ENCODE results near the gene BCORL1.

Gene BCORL1

DNA sequence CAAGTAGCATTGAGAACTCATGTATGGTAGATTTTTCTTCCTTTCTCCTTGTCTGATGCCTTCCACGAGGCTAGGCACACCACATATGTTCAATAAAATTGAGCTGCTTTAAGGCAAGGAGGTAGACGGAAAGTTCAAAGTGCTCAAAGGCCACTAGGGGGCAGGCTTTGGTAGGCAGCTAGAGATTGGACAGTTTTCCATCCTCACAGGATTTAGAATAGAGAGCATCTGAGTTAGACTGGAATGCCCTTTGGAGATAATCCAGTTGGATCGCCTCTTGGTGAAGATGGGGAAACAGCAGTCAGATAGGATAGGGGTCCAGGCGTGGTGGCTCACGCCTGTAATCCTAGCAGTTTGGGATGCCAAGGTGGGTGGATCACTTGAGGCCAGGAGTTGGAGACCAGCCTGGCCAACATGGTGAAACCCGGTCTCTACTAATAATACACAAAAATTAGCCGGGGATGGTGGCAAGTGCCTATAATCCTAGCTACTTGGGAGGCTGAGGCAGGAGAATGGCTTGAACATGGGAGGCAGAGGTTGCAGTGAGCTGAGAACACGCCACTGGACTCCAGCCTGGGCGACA lies 97.5 kb downstream of the BCORL1 start:
- Histone ChIP-seq H3K4me1 (ENCODE audit: control insufficient read depth, insufficient read depth, low read length) (no peaks in the 10 kb centered on the region), H3K27ac (ENCODE audit: insufficient read depth, low read depth, low read length, poor library complexity, severe bottlenecking) (no peak overlapping the region), H3K4me3 (ENCODE audit: insufficient read depth, low read depth, low read length) (no peak overlapping the region), H3K9me3 (ENCODE audit: control insufficient read depth, low read length) (no peaks in the 10 kb centered on the region), H3K27me3 (ENCODE audit: control insufficient read depth, insufficient read depth, low read length, poor library complexity, severe bottlenecking) (no peaks in the 10 kb centered on the region), H3K36me3 (ENCODE audit: control insufficient read depth, insufficient read depth, low read length) (no peaks in the 10 kb centered on the region)
- 37 to 52% methylated on average over 7 to 9 of the region's 9 CpGs for WGBS, 2 experiments

DNA sequence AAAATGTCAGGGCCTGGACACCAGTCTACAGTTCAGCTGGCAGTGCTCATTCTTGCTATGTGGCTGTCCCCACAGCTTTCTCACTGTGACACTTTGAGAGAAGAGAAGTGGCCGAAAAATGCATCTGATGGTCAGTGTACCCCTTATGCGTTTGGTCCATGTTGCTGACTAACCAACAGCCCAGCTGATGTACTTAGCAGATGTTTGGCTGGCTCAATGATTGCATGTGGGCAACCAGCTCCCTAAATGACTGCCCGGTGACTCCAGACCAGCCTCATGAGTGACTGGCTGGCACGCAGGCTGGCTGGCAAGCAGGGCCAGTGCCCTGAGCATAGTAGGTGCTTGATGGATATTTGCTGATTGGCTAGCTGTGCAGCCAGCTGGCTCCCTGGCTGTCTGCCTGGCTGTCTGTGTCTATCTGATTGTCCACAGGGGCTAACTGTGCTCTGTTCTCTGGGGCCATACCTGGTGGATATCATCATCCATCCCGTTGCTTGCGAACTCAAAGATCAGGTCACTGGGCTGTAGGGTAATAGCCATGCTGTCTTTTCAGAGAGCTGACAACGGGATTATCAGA lies 98.4 kb downstream of the BCORL1 start:
- Histone ChIP-seq H3K27ac (ENCODE audit: insufficient read depth, low read depth, low read length, poor library complexity, severe bottlenecking) (no peak overlapping the region), H3K4me3 (ENCODE audit: insufficient read depth, low read depth, low read length) (no peak overlapping the region), H3K9me3 (ENCODE audit: control insufficient read depth, low read length) (no peaks in the 10 kb centered on the region), H3K4me1 (ENCODE audit: control insufficient read depth, insufficient read depth, low read length) (no peaks in the 10 kb centered on the region), H3K27me3 (ENCODE audit: control insufficient read depth, insufficient read depth, low read length, poor library complexity, severe bottlenecking) (no peaks in the 10 kb centered on the region), H3K36me3 (ENCODE audit: control insufficient read depth, insufficient read depth, low read length) (no peaks in the 10 kb centered on the region)
- 93 to 97% methylated on average over 7 of the region's 7 CpGs for WGBS, 2 experiments

DNA sequence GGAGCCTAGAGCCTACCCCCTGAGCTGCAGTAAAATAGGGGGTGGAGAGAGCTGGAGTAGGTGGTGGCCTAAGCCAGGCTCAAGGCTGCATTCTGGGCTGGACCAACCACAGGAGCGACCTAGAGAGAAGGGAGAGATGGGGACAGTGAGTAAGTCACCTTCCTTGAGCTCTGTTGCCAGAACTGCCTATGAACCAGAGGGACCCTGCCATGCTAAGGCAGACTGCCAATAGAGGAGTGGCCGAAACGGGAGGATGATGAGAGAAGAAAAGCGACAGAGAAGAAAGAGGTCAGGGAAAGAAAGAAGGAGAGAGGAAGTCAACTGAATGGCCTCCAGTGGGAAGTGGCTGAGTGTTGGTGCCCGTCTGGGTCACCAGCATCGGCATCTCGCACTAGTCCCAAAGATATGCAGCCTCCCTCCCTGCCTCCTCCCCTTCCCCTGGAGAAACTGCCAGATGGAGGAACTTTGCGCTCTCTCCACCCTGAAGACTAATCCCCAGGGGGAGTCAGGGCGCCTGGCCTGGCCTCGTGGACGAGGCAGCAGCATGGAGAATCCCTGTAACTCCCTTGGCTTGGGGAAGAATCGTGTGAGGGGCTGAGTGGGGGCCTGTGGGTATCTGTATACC lies 99.1 kb downstream of the BCORL1 start:
- Histone ChIP-seq H3K4me1 (ENCODE audit: control insufficient read depth, insufficient read depth, low read length) (no peaks in the 10 kb centered on the region), H3K27me3 (ENCODE audit: control insufficient read depth, insufficient read depth, low read length, poor library complexity, severe bottlenecking) (no peaks in the 10 kb centered on the region)
- 65 to 70% methylated on average over 11 to 12 of the region's 12 CpGs for WGBS, 2 experiments

GRCh38 chrX:130082244-130083106 lies 100.0 kb downstream of the BCORL1 start:
- WGBS, 2 experiments = 72 to 75% methylated on average over 19 to 22 of the region's 28 CpGs
- H3K27me3 ChIP-seq (ENCODE audit: control insufficient read depth, insufficient read depth, low read length, poor library complexity, severe bottlenecking) = no peaks in the 10 kb centered on the region
- H3K9me3 ChIP-seq (ENCODE audit: control insufficient read depth, low read length) = no peaks in the 10 kb centered on the region
- no peaks in the 10 kb centered on the region for H3K4me1 ChIP-seq (ENCODE audit: control insufficient read depth, insufficient read depth, low read length)
- no peak overlapping the region for H3K4me3 ChIP-seq (ENCODE audit: insufficient read depth, low read depth, low read length)
- H3K36me3 ChIP-seq (ENCODE audit: control insufficient read depth, insufficient read depth, low read length) = no peaks in the 10 kb centered on the region
- H3K27ac ChIP-seq (ENCODE audit: insufficient read depth, low read depth, low read length, poor library complexity, severe bottlenecking) = no peak overlapping the region

More for the DNA sequence above, 99.1 kb downstream of the BCORL1 start:
- H3K4me3 ChIP-seq (ENCODE audit: insufficient read depth, low read depth, low read length) = no peak overlapping the region
- H3K36me3 ChIP-seq (ENCODE audit: control insufficient read depth, insufficient read depth, low read length) = no peaks in the 10 kb centered on the region
- no peak overlapping the region for H3K27ac ChIP-seq (ENCODE audit: insufficient read depth, low read depth, low read length, poor library complexity, severe bottlenecking)
- H3K9me3 ChIP-seq (ENCODE audit: control insufficient read depth, low read length) = no peaks in the 10 kb centered on the region

DNA sequence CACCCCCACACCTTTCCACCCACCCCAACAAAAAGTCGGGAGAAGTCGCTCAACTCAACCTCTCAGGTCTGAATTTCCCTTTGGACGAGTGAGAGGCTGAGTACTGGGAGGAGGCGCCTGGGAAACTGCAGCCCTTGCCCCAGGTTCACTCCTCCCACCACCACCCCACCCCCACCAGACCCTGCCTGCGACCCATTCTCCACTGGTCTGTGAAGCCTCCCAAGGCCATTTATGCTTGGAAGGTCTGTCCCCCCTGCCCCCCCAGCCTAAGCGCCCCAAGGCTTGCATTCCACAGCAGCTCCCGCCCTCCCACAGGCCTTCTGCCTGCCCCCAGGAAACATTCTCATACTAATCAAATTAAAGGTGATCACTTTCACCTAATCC lies 100.7 kb downstream of the BCORL1 start:
- Histone ChIP-seq H3K4me1 (ENCODE audit: control insufficient read depth, insufficient read depth, low read length) (no peaks in the 10 kb centered on the region), H3K27ac (ENCODE audit: insufficient read depth, low read depth, low read length, poor library complexity, severe bottlenecking) (no peak overlapping the region), H3K9me3 (ENCODE audit: control insufficient read depth, low read length) (no peaks in the 10 kb centered on the region), H3K27me3 (ENCODE audit: control insufficient read depth, insufficient read depth, low read length, poor library complexity, severe bottlenecking) (no peaks in the 10 kb centered on the region), H3K36me3 (ENCODE audit: control insufficient read depth, insufficient read depth, low read length) (no peaks in the 10 kb centered on the region), H3K4me3 (ENCODE audit: insufficient read depth, low read depth, low read length) (no peak overlapping the region)
- 13 to 18% methylated on average over 3 to 7 of the region's 7 CpGs for WGBS, 2 experiments

- no peaks in the 10 kb centered on the region for H3K27me3 ChIP-seq (ENCODE audit: control insufficient read depth, insufficient read depth, low read length, poor library complexity, severe bottlenecking)
- H3K9me3 ChIP-seq (ENCODE audit: control insufficient read depth, low read length) = no peaks in the 10 kb centered on the region
- no peak overlapping the region for H3K4me3 ChIP-seq (ENCODE audit: insufficient read depth, low read depth, low read length)
- no peak overlapping the region for H3K27ac ChIP-seq (ENCODE audit: insufficient read depth, low read depth, low read length, poor library complexity, severe bottlenecking)
- H3K36me3 ChIP-seq (ENCODE audit: control insufficient read depth, insufficient read depth, low read length) = no peaks in the 10 kb centered on the region
- H3K4me1 ChIP-seq (ENCODE audit: control insufficient read depth, insufficient read depth, low read length) = no peaks in the 10 kb centered on the region
- 85 to 89% methylated on average over 15 of the region's 15 CpGs for WGBS, 2 experiments
Measured at GRCh38 chrX:130083656-130084382, 101.4 kb downstream of the BCORL1 start.

GRCh38 chrX:130084631-130085237 lies 102.3 kb downstream of the BCORL1 start:
- H3K4me1 ChIP-seq (ENCODE audit: control insufficient read depth, insufficient read depth, low read length) = no peaks in the 10 kb centered on the region
- no peaks in the 10 kb centered on the region for H3K36me3 ChIP-seq (ENCODE audit: control insufficient read depth, insufficient read depth, low read length)
- H3K27me3 ChIP-seq (ENCODE audit: control insufficient read depth, insufficient read depth, low read length, poor library complexity, severe bottlenecking) = no peaks in the 10 kb centered on the region
- no peak overlapping the region for H3K27ac ChIP-seq (ENCODE audit: insufficient read depth, low read depth, low read length, poor library complexity, severe bottlenecking)
- H3K4me3 ChIP-seq (ENCODE audit: insufficient read depth, low read depth, low read length) = no peak overlapping the region
- WGBS, 2 experiments = 79 to 94% methylated on average over 7 to 9 of the region's 9 CpGs
- H3K9me3 ChIP-seq (ENCODE audit: control insufficient read depth, low read length) = no peaks in the 10 kb centered on the region

DNA sequence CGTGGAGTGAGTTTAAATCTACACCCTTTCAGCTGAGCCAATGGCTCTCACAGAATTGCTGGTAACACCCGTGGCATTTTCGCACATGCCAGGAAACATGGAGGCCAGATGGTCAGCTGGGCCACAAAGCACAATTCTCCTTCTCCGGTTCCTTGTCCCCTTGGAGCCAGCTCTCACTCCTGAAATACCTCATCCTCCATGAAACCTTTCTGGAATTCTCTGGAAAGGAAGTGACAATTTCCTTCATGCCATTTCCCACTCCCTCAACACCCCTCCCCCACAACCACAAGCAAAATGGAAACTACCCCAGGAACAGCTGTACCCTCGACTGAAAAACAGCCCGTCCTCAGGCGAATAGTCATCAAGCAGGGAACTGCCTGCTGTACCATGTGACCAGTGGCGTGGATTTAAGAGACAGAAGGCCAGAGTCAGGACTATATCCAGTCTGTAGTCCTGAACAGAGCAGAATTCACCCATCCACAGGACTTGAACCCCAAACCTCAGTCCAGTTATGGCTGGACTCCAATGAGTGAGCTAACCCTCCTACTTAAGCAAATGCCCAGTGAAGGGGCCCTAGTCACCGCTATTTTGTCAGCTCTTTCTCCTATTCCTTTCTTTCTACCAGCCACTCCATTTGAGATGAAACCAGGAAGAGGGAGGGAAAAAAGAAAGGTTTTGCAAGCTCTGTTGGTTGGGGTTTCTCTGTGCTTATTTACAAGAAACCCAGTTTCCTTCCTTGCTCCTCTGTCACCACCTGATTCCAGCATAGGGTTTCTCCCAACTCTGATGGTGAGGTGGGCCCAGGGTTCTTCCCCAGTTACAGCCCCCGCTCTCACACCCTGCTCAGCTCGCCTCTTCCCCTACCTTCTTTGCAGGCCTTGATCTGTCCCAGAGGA lies 103.4 kb downstream of the BCORL1 start:
- Histone ChIP-seq H3K9me3 (ENCODE audit: control insufficient read depth, low read length) (no peaks in the 10 kb centered on the region), H3K27me3 (ENCODE audit: control insufficient read depth, insufficient read depth, low read length, poor library complexity, severe bottlenecking) (no peaks in the 10 kb centered on the region), H3K36me3 (ENCODE audit: control insufficient read depth, insufficient read depth, low read length) (no peaks in the 10 kb centered on the region), H3K4me1 (ENCODE audit: control insufficient read depth, insufficient read depth, low read length) (no peaks in the 10 kb centered on the region), H3K4me3 (ENCODE audit: insufficient read depth, low read depth, low read length) (no peak overlapping the region), H3K27ac (ENCODE audit: insufficient read depth, low read depth, low read length, poor library complexity, severe bottlenecking) (no peak overlapping the region)
- WGBS, 2 experiments = 88 to 91% methylated on average over 9 to 10 of the region's 11 CpGs
